ENCODE data around the gene DHRS3. TPM values are rescaled to one million over a fixed set of nuclear protein-coding genes. Genes with fewer than 3 reads are reported as not detected.

The DHRS3 gene
- total RNA-seq, 2 donors from 2014 or later: 9.2 to 9.8 TPM

- H3K4me3 ChIP-seq (ENCODE audit: low read length): no peak overlapping the region
- no peaks in the 10 kb centered on the region for H3K9me3 Mint-ChIP-seq
- no peaks in the 10 kb centered on the region for H3K9me3 ChIP-seq (ENCODE audit: control insufficient read depth, low read length)
- no peak overlapping the region for H3K27ac ChIP-seq (ENCODE audit: low read depth, low read length)
- peaks cover 23% of the 10 kb centered on the region for H3K4me1 Mint-ChIP-seq
- no peak overlapping the region for H3K27ac Mint-ChIP-seq
- TF ChIP-seq, protein P1, sequence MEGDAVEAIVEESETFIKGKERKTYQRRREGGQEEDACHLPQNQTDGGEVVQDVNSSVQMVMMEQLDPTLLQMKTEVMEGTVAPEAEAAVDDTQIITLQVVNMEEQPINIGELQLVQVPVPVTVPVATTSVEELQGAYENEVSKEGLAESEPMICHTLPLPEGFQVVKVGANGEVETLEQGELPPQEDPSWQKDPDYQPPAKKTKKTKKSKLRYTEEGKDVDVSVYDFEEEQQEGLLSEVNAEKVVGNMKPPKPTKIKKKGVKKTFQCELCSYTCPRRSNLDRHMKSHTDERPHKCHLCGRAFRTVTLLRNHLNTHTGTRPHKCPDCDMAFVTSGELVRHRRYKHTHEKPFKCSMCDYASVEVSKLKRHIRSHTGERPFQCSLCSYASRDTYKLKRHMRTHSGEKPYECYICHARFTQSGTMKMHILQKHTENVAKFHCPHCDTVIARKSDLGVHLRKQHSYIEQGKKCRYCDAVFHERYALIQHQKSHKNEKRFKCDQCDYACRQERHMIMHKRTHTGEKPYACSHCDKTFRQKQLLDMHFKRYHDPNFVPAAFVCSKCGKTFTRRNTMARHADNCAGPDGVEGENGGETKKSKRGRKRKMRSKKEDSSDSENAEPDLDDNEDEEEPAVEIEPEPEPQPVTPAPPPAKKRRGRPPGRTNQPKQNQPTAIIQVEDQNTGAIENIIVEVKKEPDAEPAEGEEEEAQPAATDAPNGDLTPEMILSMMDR (conservative IDR thresholded peaks at IDR 0.05): no peak
- 91 to 92% methylated on average over 16 to 19 of the region's 19 CpGs for WGBS, 2 experiments (ENCODE audit: insufficient coverage in 1 of 2, insufficient read length in 1 of 2)
- no peaks in the 10 kb centered on the region for H3K27me3 ChIP-seq (ENCODE audit: control insufficient read depth, insufficient read depth, low read length, poor library complexity, severe bottlenecking)
- peaks cover 8% of the 10 kb centered on the region for H3K4me1 ChIP-seq (ENCODE audit: control insufficient read depth, insufficient read depth, low read length)
- no peak overlapping the region for H3K4me3 Mint-ChIP-seq
- H3K36me3 ChIP-seq (ENCODE audit: control insufficient read depth, insufficient read depth, low read length): no peaks in the 10 kb centered on the region
- no peak overlapping the region for H3K9ac ChIP-seq (ENCODE audit: extremely low read depth, low read length, poor library complexity, severe bottlenecking)
- DNase-seq: no peak
- peaks cover 15% of the 10 kb centered on the region for H3K27me3 Mint-ChIP-seq (ENCODE audit: insufficient read depth)
- H3K36me3 Mint-ChIP-seq (ENCODE audit: low read depth): no peaks in the 10 kb centered on the region
Observed at GRCh38 chr1:12532405-12533315, 85.3 kb downstream of the DHRS3 start.

DNA sequence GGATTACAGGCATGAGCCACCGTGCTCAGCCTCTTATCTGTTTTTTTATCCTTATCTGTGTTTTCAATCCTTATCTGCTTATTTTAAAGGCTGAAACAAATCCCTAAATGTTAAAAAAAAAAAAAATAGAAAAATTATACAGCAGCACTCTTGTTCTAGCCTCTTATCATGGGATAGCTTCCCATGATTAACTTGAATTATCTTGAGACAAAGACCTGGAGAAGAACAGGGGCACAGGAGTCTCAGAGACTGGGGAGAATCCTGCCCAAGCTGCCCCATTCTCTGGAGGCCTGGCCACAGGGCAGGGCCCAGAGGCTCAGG lies 86.9 kb downstream of the DHRS3 start:
- TF ChIP-seq, protein P1 (conservative IDR thresholded peaks at IDR 0.05): no peak
- Mint-ChIP-seq H3K27ac (peak overlapping the region; percentile 60), H3K9me3 (no peaks in the 10 kb centered on the region)

DNA sequence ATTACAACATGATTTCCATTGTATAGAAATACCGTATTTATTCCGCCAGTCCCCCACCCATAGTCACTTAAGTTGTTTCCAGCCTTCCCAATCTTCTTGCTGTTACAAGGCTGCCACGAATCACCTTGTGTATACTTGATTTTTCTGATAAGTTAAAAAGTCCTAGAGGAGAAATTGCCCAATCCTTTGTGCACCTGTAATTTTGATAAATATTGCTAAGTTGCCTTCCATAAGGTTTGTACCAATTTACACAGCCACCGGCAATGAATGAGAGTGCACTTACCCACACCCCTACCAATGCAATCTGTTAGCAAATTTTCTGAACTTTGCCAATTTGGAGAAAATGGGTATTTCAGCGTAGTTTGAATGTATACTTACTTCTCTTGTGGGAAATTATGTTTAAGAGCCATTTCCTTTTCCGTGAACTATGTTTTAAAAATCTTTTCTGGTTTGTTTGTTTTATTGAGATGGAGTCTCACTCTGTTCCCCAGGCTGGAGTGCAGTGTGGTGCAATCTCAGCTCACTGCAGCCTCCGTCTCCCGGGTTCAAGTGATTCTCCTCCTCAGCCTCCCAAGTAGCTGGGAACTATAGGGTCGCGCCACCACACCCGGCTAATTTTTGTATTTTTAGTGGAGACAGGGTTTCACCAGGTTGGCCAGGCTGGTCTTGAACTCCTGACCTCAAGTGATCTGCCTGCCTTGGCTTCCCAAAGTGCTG lies 87.4 kb downstream of the DHRS3 start:
- H3K9ac ChIP-seq (ENCODE audit: extremely low read depth, low read length, poor library complexity, severe bottlenecking): no peak overlapping the region
- Mint-ChIP-seq H3K27me3 (ENCODE audit: insufficient read depth) (peaks cover 5% of the 10 kb centered on the region), H3K9me3 (no peaks in the 10 kb centered on the region), H3K36me3 (ENCODE audit: low read depth) (no peaks in the 10 kb centered on the region), H3K4me1 (peaks cover 24% of the 10 kb centered on the region), H3K4me3 (no peak overlapping the region), H3K27ac (no peak overlapping the region)
- DNase-seq: no peak
- H3K27me3 ChIP-seq (ENCODE audit: control insufficient read depth, insufficient read depth, low read length, poor library complexity, severe bottlenecking): no peaks in the 10 kb centered on the region
- 89 to 90% methylated on average over 5 to 11 of the region's 11 CpGs for WGBS, 2 experiments (ENCODE audit: insufficient coverage in 1 of 2, insufficient read length in 1 of 2)
- no peak overlapping the region for H3K27ac ChIP-seq (ENCODE audit: low read depth, low read length)
- H3K4me3 ChIP-seq (ENCODE audit: low read length): no peak overlapping the region
- H3K36me3 ChIP-seq (ENCODE audit: control insufficient read depth, insufficient read depth, low read length): no peaks in the 10 kb centered on the region
- peaks cover 8% of the 10 kb centered on the region for H3K4me1 ChIP-seq (ENCODE audit: control insufficient read depth, insufficient read depth, low read length)
- TF ChIP-seq, protein P1 (conservative IDR thresholded peaks at IDR 0.05): no peak
- no peaks in the 10 kb centered on the region for H3K9me3 ChIP-seq (ENCODE audit: control insufficient read depth, low read length)

More for the DNA sequence above, 86.9 kb downstream of the DHRS3 start:
- no peak overlapping the region for H3K4me3 ChIP-seq (ENCODE audit: low read length)
- no peak overlapping the region for H3K9ac ChIP-seq (ENCODE audit: extremely low read depth, low read length, poor library complexity, severe bottlenecking)
- Mint-ChIP-seq H3K36me3 (ENCODE audit: low read depth) (no peaks in the 10 kb centered on the region), H3K4me1 (peaks cover 22% of the 10 kb centered on the region), H3K27me3 (ENCODE audit: insufficient read depth) (peaks cover 8% of the 10 kb centered on the region), H3K4me3 (no peak overlapping the region)
- H3K9me3 ChIP-seq (ENCODE audit: control insufficient read depth, low read length): no peaks in the 10 kb centered on the region
- peaks cover 8% of the 10 kb centered on the region for H3K4me1 ChIP-seq (ENCODE audit: control insufficient read depth, insufficient read depth, low read length)
- no peak overlapping the region for H3K27ac ChIP-seq (ENCODE audit: low read depth, low read length)
- no peak for DNase-seq
- no peaks in the 10 kb centered on the region for H3K36me3 ChIP-seq (ENCODE audit: control insufficient read depth, insufficient read depth, low read length)
- WGBS, 2 experiments (ENCODE audit: insufficient coverage in 1 of 2, insufficient read length in 1 of 2): 27 to 60% methylated on average over 1 of the region's 1 CpG
- H3K27me3 ChIP-seq (ENCODE audit: control insufficient read depth, insufficient read depth, low read length, poor library complexity, severe bottlenecking): no peaks in the 10 kb centered on the region

Measured in endodermal cell (in vitro differentiated cells).